NCI-H2029 treated with DMSO at 0.1 percent for 48 hours (cell line): Measurements from ENCODE around the gene ADIPOR2.

Source experiments
- DNase-seq: peaks from one replicate; lab custom pipeline; 2025; lab: John Stamatoyannopoulos, UW

Gene ADIPOR2

GRCh38 chr12:1832801-1833595 is 142.1 kb downstream of the ADIPOR2 start:
- DNase-seq, result no peak

GRCh38 chr12:1833596-1834028 is 142.7 kb downstream of the ADIPOR2 start:
- no peak for DNase-seq

- no peak for DNase-seq
Measured at GRCh38 chr12:1834186-1834925, 143.5 kb downstream of the ADIPOR2 start.

GRCh38 chr12:1835211-1836131 is 144.6 kb downstream of the ADIPOR2 start:
- DNase-seq, result no peak

- no peak for DNase-seq
Measured at GRCh38 chr12:1836241-1836803, 145.5 kb downstream of the ADIPOR2 start.

- DNase-seq, result peak; percentile 24
Measured at GRCh38 chr12:1836854-1837421, 146.1 kb downstream of the ADIPOR2 start.

GRCh38 chr12:1837541-1838204 is 146.8 kb downstream of the ADIPOR2 start:
- no peak for DNase-seq
